ENCODE results near the gene KRTAP4-3.

DNA sequence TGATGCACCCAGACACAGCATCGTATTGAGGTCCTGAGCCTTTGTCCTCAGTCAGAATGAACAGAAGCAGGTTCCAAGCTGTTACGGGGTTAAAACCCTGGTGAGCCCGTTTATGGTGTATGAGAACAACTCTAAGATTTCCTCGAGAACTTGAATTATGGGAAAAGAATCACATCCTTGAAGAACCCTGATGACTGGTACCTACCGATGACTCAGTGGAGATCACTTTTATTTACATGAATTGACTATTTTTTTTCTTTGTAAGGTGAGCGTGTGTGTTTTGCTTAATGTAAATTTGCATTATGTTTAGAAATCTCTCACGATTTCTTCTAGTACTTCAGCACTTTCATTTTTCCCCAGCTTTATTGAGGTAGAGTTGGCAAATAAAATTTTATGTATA lies 4.2 kb downstream of the KRTAP4-3 start:
- TF ChIP-seq, protein P1, sequence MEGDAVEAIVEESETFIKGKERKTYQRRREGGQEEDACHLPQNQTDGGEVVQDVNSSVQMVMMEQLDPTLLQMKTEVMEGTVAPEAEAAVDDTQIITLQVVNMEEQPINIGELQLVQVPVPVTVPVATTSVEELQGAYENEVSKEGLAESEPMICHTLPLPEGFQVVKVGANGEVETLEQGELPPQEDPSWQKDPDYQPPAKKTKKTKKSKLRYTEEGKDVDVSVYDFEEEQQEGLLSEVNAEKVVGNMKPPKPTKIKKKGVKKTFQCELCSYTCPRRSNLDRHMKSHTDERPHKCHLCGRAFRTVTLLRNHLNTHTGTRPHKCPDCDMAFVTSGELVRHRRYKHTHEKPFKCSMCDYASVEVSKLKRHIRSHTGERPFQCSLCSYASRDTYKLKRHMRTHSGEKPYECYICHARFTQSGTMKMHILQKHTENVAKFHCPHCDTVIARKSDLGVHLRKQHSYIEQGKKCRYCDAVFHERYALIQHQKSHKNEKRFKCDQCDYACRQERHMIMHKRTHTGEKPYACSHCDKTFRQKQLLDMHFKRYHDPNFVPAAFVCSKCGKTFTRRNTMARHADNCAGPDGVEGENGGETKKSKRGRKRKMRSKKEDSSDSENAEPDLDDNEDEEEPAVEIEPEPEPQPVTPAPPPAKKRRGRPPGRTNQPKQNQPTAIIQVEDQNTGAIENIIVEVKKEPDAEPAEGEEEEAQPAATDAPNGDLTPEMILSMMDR (conservative IDR thresholded peaks at IDR 0.05), result no peak
- TF ChIP-seq ZFX (IDR thresholded peaks at IDR 0.05), result no peak
